ENCODE results near the gene GPN2. TPM values are rescaled to one million over a fixed set of nuclear protein-coding genes. Genes with fewer than 3 reads are reported as not detected.

Gene GPN2
- total and polyA plus RNA-seq, 2 donors (not counting 3 experiments of a cell fraction or from before 2014, with no cell fraction given) = 21.9 to 37.4 TPM

GRCh38 chr1:26828411-26828991, 61.6 kb downstream of the GPN2 start:
- intact Hi-C loops (cut with micrococcal nuclease) (no loop called here), dilution Hi-C loops (cut with MboI; ENCODE audit: extremely low pct_ligation_motif_present, low sequenced_read_pairs) (no loop called here)
- H3K36me3 ChIP-seq (ENCODE audit: control insufficient read depth in 2 of 2, extremely low read depth in 1 of 2, insufficient read depth in 2 of 2, low read length in 2 of 2) = peaks cover 0 to 15% of the 10 kb centered on the region in 2 experiments
- BruUV-seq (replicated peaks) = no TSS peak
- no peak overlapping the region for H3K4me2 ChIP-seq (ENCODE audit: insufficient read depth, low read length)
- H3K27ac ChIP-seq (ENCODE audit: insufficient read depth, low read depth, low read length) = no peak overlapping the region
- H3K9me3 ChIP-seq (replicated peaks; ENCODE audit: control insufficient read depth, insufficient read depth, low read length) = no peaks in the 10 kb centered on the region
- POLR2A ChIA-PET = interaction anchor here (1.1 kb wide), 1 partner anchor 20 kb away, joined by 4 read pairs; no protein-coding TSS in a partner anchor
- TF ChIP-seq EZH2 (IDR thresholded peaks at IDR 0.05; ENCODE audit: borderline replicate concordance, low read depth, low read length, severe bottlenecking) (no peak), GATA2 (IDR thresholded peaks at IDR 0.05; ENCODE audit: insufficient read depth, insufficient read length, low read depth, low read length) (no peak), POLR2A (IDR thresholded peaks at IDR 0.05; ENCODE audit: low read depth, low read length) (no peak), MYC (IDR thresholded peaks at IDR 0.05; ENCODE audit: low read depth, low read length) (no peak), POLR2AphosphoS5 (IDR thresholded peaks at IDR 0.05; ENCODE audit: insufficient read depth, low read depth, low read length) (no peak), JUN (IDR thresholded peaks at IDR 0.05; ENCODE audit: borderline replicate concordance, insufficient read depth, insufficient read length, low read depth) (no peak), CTCF (IDR thresholded peaks at IDR 0.05; ENCODE audit: extremely low read depth in 1 of 2, insufficient read depth in 1 of 2, low read depth in 1 of 2, low read length in 2 of 2) (no peak), MAX (IDR thresholded peaks at IDR 0.05; ENCODE audit: insufficient read depth, insufficient read length) (no peak), FOS (IDR thresholded peaks at IDR 0.05; ENCODE audit: borderline replicate concordance, insufficient read depth, low read length) (no peak)
- peaks cover 11% of the 10 kb centered on the region for H3K4me1 ChIP-seq (ENCODE audit: control insufficient read depth, extremely low read depth, insufficient read depth, low read length)
- FAIRE-seq (no peak), DNase-seq (ENCODE audit: low read depth, low spot score) (no peak)
- H4K20me1 ChIP-seq (replicated peaks; ENCODE audit: control insufficient read depth, extremely low read depth, insufficient read depth, low read length) = no peaks in the 10 kb centered on the region
- H2AFZ ChIP-seq (ENCODE audit: low read depth, low read length) = no peak overlapping the region
- no peaks in the 10 kb centered on the region for H3K9me1 ChIP-seq (replicated peaks; ENCODE audit: control insufficient read depth, extremely low read depth, insufficient read depth, low read length)
- H3K27me3 ChIP-seq (ENCODE audit: control insufficient read depth in 2 of 2, insufficient read depth in 2 of 2, low read length in 2 of 2) = no peaks in the 10 kb centered on the region
- no peak overlapping the region for H3K9ac ChIP-seq (replicated peaks; ENCODE audit: extremely low read depth, insufficient read depth, low read length)
- CTCF ChIA-PET = no interaction called here
- H3K79me2 ChIP-seq (ENCODE audit: control insufficient read depth, insufficient read depth, low read length) = peaks cover 26% of the 10 kb centered on the region
- H3K4me3 ChIP-seq (replicated peaks in 1 of 3; ENCODE audit: insufficient read depth in 1 of 3, low read depth in 1 of 3, low read length in 3 of 3) = no peak overlapping the region

Data from endothelial cell of umbilical vein (primary cell).